Kidney tubule cell (primary cell): Measurements from ENCODE around the gene HLA-F.
A peak's percentile ranks its signal among the peaks of the same experiment; 100 is the strongest.

Experiments used
- DNase-seq: peaks from one replicate; pipeline ENCODE4 v3.0.0-alpha.2; 2018; ENCODE audit warnings: low spot score

HLA-F gene

GRCh38 chr6:29744131-29744530, 20.9 kb downstream of the HLA-F start:
- DNase-seq = no peak

- no peak for DNase-seq
These were observed 21.4 kb downstream of the HLA-F start for GRCh38 chr6:29744621-29745020.

- no peak for DNase-seq
These were observed 22.2 kb downstream of the HLA-F start for GRCh38 chr6:29745386-29745785.

DNA sequence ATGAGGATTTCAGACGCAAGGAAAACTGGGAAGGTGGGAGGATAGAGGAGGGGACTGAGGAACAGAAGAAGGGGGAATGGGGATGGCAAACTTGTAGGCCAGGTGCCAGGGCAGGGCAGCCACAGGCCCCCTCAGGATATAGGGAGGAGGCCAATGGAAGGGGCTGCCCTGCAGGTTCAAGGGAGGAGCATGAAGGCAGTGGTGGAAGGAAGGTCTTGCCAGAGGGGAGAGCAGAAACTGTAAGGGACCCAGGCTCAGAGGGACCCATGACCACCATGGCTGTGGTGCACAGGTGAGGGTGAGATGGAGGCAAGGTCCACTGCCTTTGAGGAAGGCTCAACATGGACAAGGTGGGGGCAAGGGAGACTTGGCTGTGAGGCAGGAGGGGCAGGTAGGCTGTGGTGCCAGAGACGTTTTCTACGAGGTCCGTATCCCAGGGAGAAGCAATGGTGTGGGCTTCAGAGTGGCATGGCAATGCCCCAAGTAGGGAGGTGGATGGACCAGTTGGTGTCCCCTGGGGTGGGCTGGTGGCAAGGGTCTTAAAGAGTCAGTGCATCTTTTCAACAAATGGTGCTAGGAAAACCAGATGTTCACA, 22.7 kb downstream of the HLA-F start:
- no peak for DNase-seq

DNA sequence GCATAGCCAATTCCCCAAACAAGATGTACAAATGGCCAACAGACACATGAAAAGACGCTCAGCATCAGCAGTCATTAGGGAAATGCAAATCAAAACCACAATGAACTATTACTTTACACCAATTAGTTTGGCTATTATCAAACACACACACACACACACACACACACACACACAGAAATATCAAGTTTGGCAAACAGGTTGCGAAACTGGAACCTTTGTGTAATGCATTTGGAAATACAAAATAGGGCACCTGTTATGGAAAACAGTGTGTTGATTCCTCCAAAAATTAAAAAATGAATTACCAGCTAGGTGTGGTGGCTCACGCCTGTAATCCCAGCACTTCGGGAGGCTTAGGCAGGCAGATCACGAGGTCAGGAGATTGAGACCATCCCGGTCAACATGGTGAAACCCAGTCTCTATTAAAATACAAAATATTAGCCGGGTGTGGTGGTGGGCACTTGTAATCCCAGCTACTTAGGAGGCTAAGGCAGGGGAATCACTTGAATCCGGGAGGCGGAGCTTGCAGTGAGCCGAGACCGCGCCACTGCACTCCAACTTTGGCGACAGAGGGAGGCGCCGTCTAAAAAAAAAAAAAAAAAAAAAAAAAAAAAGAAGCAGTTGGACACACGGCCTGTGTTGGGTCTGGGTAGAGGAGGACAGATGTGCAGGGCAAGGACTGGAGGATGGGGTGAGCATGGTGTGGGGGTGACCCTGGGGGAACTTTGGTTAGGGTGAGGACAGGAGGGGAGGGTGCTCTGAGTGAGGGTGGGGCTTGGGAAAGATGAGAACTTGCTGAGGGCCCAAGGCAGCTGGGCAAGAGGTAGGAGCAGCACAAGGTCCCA, 23.8 kb downstream of the HLA-F start:
- DNase-seq = no peak

GRCh38 chr6:29747688-29748250, 24.5 kb downstream of the HLA-F start:
- DNase-seq = no peak

GRCh38 chr6:29748391-29749307, 25.4 kb downstream of the HLA-F start:
- peak; percentile 89 for DNase-seq

GRCh38 chr6:29749308-29749662, 26.1 kb downstream of the HLA-F start:
- no peak for DNase-seq

GRCh38 chr6:29749668-29750067, 26.4 kb downstream of the HLA-F start:
- no peak for DNase-seq

DNA sequence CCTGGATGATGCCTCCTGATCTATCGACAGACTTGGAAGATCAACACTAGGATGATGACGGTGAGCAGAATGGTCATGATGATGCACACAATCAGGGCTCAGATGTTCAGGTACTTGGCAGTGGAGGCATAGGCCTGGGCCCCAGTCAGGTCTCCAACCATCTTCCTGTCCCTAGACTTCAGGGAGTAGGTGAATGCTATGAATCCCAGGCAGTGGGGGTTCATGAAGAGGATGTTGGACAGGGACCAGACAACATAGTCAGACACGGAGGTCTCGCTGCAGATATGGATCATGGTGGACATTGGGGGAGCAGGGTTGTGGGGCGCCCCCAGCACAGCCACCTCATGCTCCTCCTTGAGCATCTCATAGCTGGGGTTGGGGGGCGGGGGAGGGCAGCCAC, 27.5 kb downstream of the HLA-F start:
- DNase-seq = no peak

DNA sequence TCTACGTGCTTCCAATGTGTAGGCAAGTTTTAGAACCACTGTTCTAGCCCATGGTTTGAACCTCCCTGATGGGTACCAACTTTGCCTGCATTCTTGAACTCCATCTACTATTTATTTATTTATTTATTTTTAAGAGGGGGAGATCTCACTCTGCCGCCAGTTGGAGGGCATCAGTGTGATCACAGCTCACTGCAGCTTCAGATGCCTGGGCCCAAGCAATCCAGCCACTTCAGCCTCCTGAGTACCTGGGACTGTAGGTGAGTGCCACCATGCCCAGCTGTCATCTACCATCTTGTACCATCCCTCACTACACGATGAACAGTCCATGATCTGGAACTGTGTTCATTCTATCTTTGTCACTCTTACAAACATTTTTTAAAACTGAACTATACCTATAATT, 28.2 kb downstream of the HLA-F start:
- DNase-seq = no peak

GRCh38 chr6:29752451-29753308, 29.4 kb downstream of the HLA-F start:
- DNase-seq = peak; percentile 96

GRCh38 chr6:29753309-29753644, 30.0 kb downstream of the HLA-F start:
- DNase-seq = no peak

- DNase-seq = peak; percentile 6
These were observed 32.1 kb downstream of the HLA-F start for GRCh38 chr6:29755295-29755871.

GRCh38 chr6:29757282-29757681, 34.0 kb downstream of the HLA-F start:
- no peak for DNase-seq

- DNase-seq = peak; percentile 12
These were observed 34.6 kb downstream of the HLA-F start for GRCh38 chr6:29757701-29758293.

DNA sequence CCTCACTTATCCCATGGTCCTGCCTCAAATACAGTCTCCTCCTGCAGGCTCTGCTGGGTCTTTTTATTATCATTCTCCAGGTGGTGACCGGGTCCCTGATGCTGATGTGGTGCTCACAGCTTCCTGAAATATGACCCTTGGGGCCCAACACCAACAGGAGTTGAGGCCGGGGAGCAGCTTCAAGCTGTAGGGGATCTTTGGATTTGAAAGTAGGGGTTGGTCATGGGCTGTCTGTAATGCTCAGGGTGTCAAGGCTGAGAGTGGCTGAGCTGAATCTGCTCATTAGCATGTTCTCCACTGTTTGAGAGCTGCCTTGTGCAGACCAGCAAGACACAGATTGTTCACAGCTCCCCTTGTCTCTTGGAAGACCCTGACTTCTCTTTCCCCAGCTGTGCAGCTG, 35.5 kb downstream of the HLA-F start:
- no peak for DNase-seq

DNA sequence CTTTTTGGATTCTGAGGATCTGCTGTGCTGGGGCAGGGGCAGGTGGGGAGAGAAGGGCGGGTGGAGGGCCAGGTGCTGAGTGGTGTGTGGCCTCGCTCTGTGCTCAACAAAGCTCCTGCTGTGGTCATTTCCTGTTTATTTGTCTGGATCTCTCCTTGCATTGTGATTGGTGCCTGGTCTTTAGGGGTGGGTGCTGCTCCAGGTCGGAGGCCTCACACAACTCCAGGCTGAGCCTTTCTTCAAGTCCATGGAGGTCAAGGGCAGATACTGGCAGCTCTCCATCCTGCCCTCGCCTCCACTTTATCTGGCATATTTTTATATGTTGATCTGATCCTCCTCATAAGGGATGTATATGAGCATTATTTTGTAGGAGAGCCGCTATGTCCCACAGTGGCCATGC, 36.2 kb downstream of the HLA-F start:
- no peak for DNase-seq

DNA sequence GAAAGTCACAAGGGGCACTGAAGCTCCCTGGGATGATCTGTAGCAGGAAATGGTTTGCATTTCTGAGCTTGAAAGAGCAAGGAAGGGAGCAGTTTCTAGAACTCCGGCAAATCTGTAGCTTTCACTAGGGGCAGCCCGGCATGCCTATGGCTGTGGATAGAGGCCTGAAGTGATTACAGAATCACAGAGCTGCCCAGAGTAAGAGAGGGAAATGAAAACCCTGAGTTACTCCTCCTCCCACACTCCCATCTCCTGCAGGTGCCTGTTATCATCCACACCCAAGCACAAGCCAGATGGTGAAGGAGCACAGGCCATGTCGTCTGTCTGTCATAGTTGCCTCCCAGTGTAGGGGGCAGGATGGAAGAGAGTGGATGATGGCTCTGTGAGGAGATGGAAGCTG, 37.1 kb downstream of the HLA-F start:
- DNase-seq = no peak

DNA sequence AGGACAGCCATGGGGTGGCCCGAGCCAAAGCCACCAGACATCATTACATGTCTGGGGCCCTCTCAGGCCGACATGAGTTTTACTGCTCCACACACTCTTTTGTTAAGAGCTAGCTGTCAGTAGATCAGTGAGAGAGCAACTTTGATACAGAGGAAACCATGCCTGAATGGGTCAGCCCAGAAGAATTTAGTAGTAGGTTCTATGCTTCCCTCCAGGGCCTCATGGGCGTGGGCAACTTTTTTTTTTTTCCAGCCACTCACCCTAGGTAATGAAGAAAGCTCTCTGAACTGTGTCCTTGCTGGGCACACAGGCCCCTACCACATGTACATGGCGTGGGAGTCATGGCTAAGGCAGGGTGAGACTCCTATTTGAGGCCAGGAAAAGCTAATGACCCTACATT, 38.8 kb downstream of the HLA-F start:
- DNase-seq = peak; percentile 88

GRCh38 chr6:29762781-29763214, 39.6 kb downstream of the HLA-F start:
- peak; percentile 88 for DNase-seq
